SU-DHL-6 (cell line): ENCODE data around the gene FSCB.
A peak's percentile ranks its signal among the peaks of the same experiment; 100 is the strongest.

Experiments
- H2AFZ ChIP-seq: fragments of 200-600 bp; sonication (generic); 2 replicates; pipeline ENCODE4 v1.6.1; 2014; ENCODE audit warnings: low read depth, mild to moderate bottlenecking, moderate library complexity, mixed read lengths, antibody characterized with exemption, low read length; ENCODE audit not compliant: severe bottlenecking
- H3F3A ChIP-seq: fragments of 200-600 bp; shearing (Covaris generic); 2 replicates; pipeline ENCODE4 v1.6.0; 2016; ENCODE audit warnings: antibody characterized with exemption, mild to moderate bottlenecking; ENCODE audit not compliant: insufficient read depth
- H3K27ac ChIP-seq: fragments of 200-600 bp; sonication (generic); 2 replicates; pipeline ENCODE4 v1.5.1; 2016; ENCODE audit warnings: low read depth, mild to moderate bottlenecking, low read length, moderate library complexity, mixed read lengths
- H3K27me3 ChIP-seq: fragments of 200-600 bp; sonication (generic), shearing (Covaris generic); 2 replicates; pipeline ENCODE4 v1.6.0; 2014; ENCODE audit warnings: mild to moderate bottlenecking, low read length
- H3K36me3 ChIP-seq: fragments of 200-600 bp; sonication (generic); 2 replicates; pipeline ENCODE4 v1.6.1; 2014; ENCODE audit warnings: mild to moderate bottlenecking, low read length, mixed read lengths
- H3K4me2 ChIP-seq: fragments of 300-600, 200-600 bp; shearing (Covaris generic), sonication (generic); 2 replicates; pipeline ENCODE4 v1.6.0; 2014; ENCODE audit warnings: low read length, low read depth, mild to moderate bottlenecking; ENCODE audit not compliant: poor library complexity, severe bottlenecking
- H3K4me3 ChIP-seq: fragments of 200-600 bp; sonication (generic); 2 replicates; pipeline ENCODE4 v1.5.1; 2014; ENCODE audit warnings: antibody characterized with exemption, low read length, mild to moderate bottlenecking, mixed read lengths; ENCODE audit not compliant: insufficient read depth, poor library complexity, severe bottlenecking
- H3K79me2 ChIP-seq: fragments of 200-600 bp; sonication (generic); 2 replicates; pipeline ENCODE4 v1.6.1; 2014; ENCODE audit warnings: mild to moderate bottlenecking, low read length, moderate library complexity; ENCODE audit not compliant: insufficient read depth
- H3K9ac ChIP-seq: fragments of 200-600 bp; sonication (generic); 2 replicates; pipeline ENCODE4 v1.7.0; 2014; ENCODE audit warnings: mild to moderate bottlenecking, low read length
- H3K9me2 ChIP-seq: fragments of 200-600 bp; sonication (generic); replicated peaks from 2 replicates; pipeline ENCODE4 v1.6.1; 2014; ENCODE audit warnings: low read length; ENCODE audit not compliant: insufficient read depth
- H3K9me3 ChIP-seq: fragments of 200-600 bp; sonication (generic); 2 replicates; pipeline ENCODE4 v1.6.1; 2014; ENCODE audit warnings: low read length, mixed read lengths; ENCODE audit not compliant: insufficient read depth
- H4K20me1 ChIP-seq: fragments of 200-600 bp; sonication (generic); 2 replicates; pipeline ENCODE4 v1.6.1; 2014; ENCODE audit warnings: low read depth, mild to moderate bottlenecking, antibody characterized with exemption, low read length, moderate library complexity, mixed read lengths
- EZH2phosphoT487 ChIP-seq: fragments of 200-600 bp; sonication (generic), shearing (Covaris generic); conservative IDR thresholded peaks from 2 replicates; pipeline ENCODE4 v1.6.1; 2018; ENCODE audit warnings: mild to moderate bottlenecking, antibody characterized with exemption, low read length, moderate library complexity, mixed read lengths
- TF ChIP-seq, protein P1 (sequence below): fragments of 200-600 bp; sonication (generic); IDR thresholded peaks from one replicate; pipeline ENCODE4 v1.5.1; 2017; ENCODE audit warnings: antibody characterized with exemption, mild to moderate bottlenecking, low read length, moderate library complexity; ENCODE audit not compliant: insufficient read depth, poor library complexity, severe bottlenecking

FSCB gene

DNA sequence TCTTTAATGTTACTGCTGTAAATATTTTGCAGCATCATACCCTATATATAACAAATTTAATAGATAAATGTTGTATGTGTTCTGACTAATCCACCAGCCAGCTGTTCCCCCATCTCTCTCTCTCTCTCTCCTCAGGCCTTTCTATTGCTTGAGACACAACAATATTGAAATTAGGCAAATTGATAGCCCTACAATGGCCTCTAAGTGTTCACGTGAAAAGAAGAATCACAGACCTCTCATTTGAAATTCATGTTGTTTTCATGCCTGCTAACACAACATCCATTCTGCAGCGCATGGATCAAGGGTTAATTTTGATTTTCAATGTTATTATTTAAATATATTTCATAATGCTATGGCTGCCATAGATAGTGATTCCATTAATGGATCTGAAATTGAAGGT lies 1.8 kb upstream of the FSCB start:
- H3K4me2 ChIP-seq: no peak overlapping the region
- no peaks in the 10 kb centered on the region for H3K36me3 ChIP-seq
- no peaks in the 10 kb centered on the region for H3K27me3 ChIP-seq
- no peaks in the 10 kb centered on the region for H3K79me2 ChIP-seq
- H3K9me3 ChIP-seq: no peaks in the 10 kb centered on the region
- TF ChIP-seq, protein P1, sequence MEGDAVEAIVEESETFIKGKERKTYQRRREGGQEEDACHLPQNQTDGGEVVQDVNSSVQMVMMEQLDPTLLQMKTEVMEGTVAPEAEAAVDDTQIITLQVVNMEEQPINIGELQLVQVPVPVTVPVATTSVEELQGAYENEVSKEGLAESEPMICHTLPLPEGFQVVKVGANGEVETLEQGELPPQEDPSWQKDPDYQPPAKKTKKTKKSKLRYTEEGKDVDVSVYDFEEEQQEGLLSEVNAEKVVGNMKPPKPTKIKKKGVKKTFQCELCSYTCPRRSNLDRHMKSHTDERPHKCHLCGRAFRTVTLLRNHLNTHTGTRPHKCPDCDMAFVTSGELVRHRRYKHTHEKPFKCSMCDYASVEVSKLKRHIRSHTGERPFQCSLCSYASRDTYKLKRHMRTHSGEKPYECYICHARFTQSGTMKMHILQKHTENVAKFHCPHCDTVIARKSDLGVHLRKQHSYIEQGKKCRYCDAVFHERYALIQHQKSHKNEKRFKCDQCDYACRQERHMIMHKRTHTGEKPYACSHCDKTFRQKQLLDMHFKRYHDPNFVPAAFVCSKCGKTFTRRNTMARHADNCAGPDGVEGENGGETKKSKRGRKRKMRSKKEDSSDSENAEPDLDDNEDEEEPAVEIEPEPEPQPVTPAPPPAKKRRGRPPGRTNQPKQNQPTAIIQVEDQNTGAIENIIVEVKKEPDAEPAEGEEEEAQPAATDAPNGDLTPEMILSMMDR: no peak
- TF ChIP-seq EZH2phosphoT487: no peak
- no peak overlapping the region for H3K4me3 ChIP-seq
- H3K9ac ChIP-seq: no peak overlapping the region
- H3K9me2 ChIP-seq: no peaks in the 10 kb centered on the region
- H3F3A ChIP-seq: no peaks in the 10 kb centered on the region
- H4K20me1 ChIP-seq: no peaks in the 10 kb centered on the region
- H2AFZ ChIP-seq: no peak overlapping the region
- no peak overlapping the region for H3K27ac ChIP-seq

DNA sequence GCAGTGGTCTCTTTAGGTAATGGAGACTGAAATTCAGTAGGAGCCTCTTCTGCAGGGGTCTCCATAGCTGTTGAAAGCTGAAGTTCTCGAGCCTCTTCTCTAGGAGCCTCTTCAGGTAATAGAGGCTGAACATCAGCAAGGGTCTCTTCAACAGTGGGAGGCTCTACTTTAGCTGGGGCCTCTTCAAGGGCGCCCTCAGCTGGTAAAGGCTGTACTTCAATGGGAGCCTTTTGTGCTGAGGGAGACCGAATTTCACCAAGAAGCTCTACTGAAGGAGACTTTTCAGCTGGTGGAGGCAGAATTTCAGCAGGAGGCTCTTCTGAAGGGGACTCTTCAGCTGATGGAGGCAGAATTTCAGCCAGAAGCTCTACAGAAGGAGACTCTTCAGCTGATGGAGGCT lies 1.5 kb downstream of the FSCB start:
- TF ChIP-seq, protein P1: peak; percentile 21
- TF ChIP-seq EZH2phosphoT487: no peak

DNA sequence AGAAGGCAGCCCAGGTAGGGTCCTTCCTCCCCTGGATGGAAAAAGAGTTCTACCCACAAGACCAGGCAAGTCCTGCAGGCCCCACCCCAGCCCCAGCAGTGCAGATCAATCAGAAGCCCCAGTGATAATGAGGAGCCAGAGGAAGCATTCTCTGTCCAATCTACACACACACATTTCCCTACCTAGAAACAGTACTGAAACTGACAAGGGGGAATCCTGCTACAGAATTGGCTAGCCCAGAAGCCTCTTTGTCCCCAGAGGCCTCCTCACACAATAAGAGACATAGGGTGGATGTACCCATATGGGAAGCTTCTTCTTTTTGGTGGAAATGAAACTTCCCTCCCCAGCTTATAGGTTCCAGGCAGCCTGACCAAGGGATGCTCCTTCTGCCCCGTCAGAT lies 9.9 kb downstream of the FSCB start:
- Histone ChIP-seq H3K36me3 (no peaks in the 10 kb centered on the region), H3K4me2 (no peak overlapping the region), H3K27me3 (no peaks in the 10 kb centered on the region), H3K9me2 (no peaks in the 10 kb centered on the region), H2AFZ (no peak overlapping the region), H3F3A (no peaks in the 10 kb centered on the region), H4K20me1 (no peaks in the 10 kb centered on the region), H3K4me3 (no peak overlapping the region), H3K79me2 (no peaks in the 10 kb centered on the region), H3K9me3 (0 out of 2 replicates have a peak, but pooled peaks cover 4% of the 10 kb centered on the region), H3K9ac (no peak overlapping the region), H3K27ac (no peak overlapping the region)
- TF ChIP-seq, protein P1: no peak

More for the DNA sequence above, 1.5 kb downstream of the FSCB start:
- Histone ChIP-seq H3K9ac (no peak overlapping the region), H2AFZ (no peak overlapping the region), H3K79me2 (no peaks in the 10 kb centered on the region), H3K4me2 (no peak overlapping the region), H3F3A (no peaks in the 10 kb centered on the region), H3K36me3 (no peaks in the 10 kb centered on the region), H4K20me1 (no peaks in the 10 kb centered on the region), H3K4me3 (no peak overlapping the region), H3K27ac (no peak overlapping the region), H3K27me3 (no peaks in the 10 kb centered on the region), H3K9me2 (no peaks in the 10 kb centered on the region), H3K9me3 (0 out of 2 replicates have a peak, but pooled peaks cover under 1% of the 10 kb centered on the region)

DNA sequence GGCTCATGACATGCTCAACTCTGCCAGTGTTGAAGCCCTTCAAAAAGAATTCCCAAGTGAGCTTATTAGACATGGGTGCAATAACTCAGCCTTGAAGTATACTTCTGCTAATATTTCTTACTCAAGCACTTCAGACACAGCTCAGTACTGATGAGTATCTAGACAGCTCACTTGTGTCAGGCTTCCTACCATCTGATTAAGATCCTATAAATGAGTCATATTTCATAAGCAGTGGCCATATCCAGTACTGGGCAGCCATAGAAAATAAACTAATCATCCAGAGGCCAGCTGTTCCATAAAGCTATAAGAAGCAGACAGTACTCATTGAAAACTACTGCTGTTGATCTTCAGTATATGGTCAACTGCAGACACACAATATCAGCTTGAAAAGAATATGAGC lies 12.9 kb downstream of the FSCB start:
- H3K4me2 ChIP-seq: no peak overlapping the region
- H3K9ac ChIP-seq: no peak overlapping the region
- no peaks in the 10 kb centered on the region for H4K20me1 ChIP-seq
- H3K4me3 ChIP-seq: no peak overlapping the region
- H3K9me2 ChIP-seq: no peaks in the 10 kb centered on the region
- no peaks in the 10 kb centered on the region for H3K79me2 ChIP-seq
- no peaks in the 10 kb centered on the region for H3K36me3 ChIP-seq
- H3K27ac ChIP-seq: no peak overlapping the region
- no peaks in the 10 kb centered on the region for H3K9me3 ChIP-seq
- H3K27me3 ChIP-seq: no peaks in the 10 kb centered on the region
- no peak overlapping the region for H2AFZ ChIP-seq
- no peak for TF ChIP-seq EZH2phosphoT487
- TF ChIP-seq, protein P1: no peak
- no peaks in the 10 kb centered on the region for H3F3A ChIP-seq
